ENCODE data around the gene TNNT1.

TNNT1 gene

GRCh38 chr19:55086730-55087541, 62.1 kb downstream of the TNNT1 start:
- peak; percentile 59 to 65 for DNase-seq

GRCh38 chr19:55085923-55086715, 62.9 kb downstream of the TNNT1 start:
- DNase-seq, result no peak

DNA sequence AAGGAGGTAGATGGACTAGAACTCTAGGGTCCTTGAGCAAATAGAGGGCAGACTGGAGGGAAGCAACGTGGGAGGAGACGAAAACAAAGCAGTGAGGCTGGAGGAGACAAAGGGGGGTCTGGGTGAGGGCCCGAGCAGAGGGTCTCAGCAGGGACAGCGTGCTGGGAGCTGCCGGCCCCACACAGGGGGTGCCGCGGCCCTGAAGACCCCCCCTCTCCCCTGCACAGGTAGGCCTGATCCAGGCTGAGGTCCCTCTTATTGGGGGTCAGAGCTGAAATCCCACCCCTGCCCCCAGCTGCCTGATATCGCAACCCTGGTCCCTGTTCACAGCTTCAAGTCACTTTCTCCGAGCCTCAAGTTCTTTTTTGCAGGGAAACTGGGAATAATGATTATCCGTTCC, 64.6 kb downstream of the TNNT1 start:
- no peak for DNase-seq

- DNase-seq, result no peak
Measured at GRCh38 chr19:55083004-55083850, 65.8 kb downstream of the TNNT1 start.

All from CD4-positive, alpha-beta T cell treated with Interferon alpha-2 for 1 hour (primary cell).